ENCODE data around the gene RINL.

Gene RINL

GRCh38 chr19:38911388-38912001 lies 33.4 kb upstream of the RINL start:
- no peaks in the 10 kb centered on the region for H3K9me3 ChIP-seq (ENCODE audit: low read length)
- H3K36me3 ChIP-seq (ENCODE audit: insufficient read depth, low read length): peaks cover 25% of the 10 kb centered on the region
- no peaks in the 10 kb centered on the region for H3K4me1 ChIP-seq (ENCODE audit: insufficient read depth, low read length, severe bottlenecking)
- H3K27me3 ChIP-seq (ENCODE audit: insufficient read depth, low read length): no peaks in the 10 kb centered on the region
- no peaks in the 10 kb centered on the region for H4K20me1 ChIP-seq (ENCODE audit: insufficient read depth, low read length)
- no peak overlapping the region for H3K4me2 ChIP-seq (ENCODE audit: low read length)
- no peak for TF ChIP-seq CTCF (IDR thresholded peaks at IDR 0.05; ENCODE audit: low read length)
- TF ChIP-seq EZH2 (IDR thresholded peaks at IDR 0.05; ENCODE audit: borderline replicate concordance, low read length): no peak
- no peak overlapping the region for H3K4me3 ChIP-seq (ENCODE audit: low read depth, low read length, poor library complexity, severe bottlenecking)
- no peak overlapping the region for H3K9ac ChIP-seq (ENCODE audit: low read length)
- no peaks in the 10 kb centered on the region for H3F3A ChIP-seq (ENCODE audit: insufficient read depth, low read length)
- H3K27ac ChIP-seq (ENCODE audit: low read depth, low read length, poor library complexity, severe bottlenecking): no peak overlapping the region
- H3K79me2 ChIP-seq (ENCODE audit: insufficient read depth, low read length): no peaks in the 10 kb centered on the region
- no peak overlapping the region for H2AFZ ChIP-seq (ENCODE audit: low read length)
- no peaks in the 10 kb centered on the region for H3K9me2 ChIP-seq (ENCODE audit: low read depth, low read length)

- Histone ChIP-seq H3F3A (ENCODE audit: insufficient read depth, low read length) (no peaks in the 10 kb centered on the region), H3K4me1 (ENCODE audit: insufficient read depth, low read length, severe bottlenecking) (no peaks in the 10 kb centered on the region), H3K9ac (ENCODE audit: low read length) (no peak overlapping the region), H3K9me2 (ENCODE audit: low read depth, low read length) (no peaks in the 10 kb centered on the region), H3K27me3 (ENCODE audit: insufficient read depth, low read length) (no peaks in the 10 kb centered on the region), H3K79me2 (ENCODE audit: insufficient read depth, low read length) (no peaks in the 10 kb centered on the region), H2AFZ (ENCODE audit: low read length) (no peak overlapping the region), H3K9me3 (ENCODE audit: low read length) (no peaks in the 10 kb centered on the region), H3K4me3 (ENCODE audit: low read depth, low read length, poor library complexity, severe bottlenecking) (no peak overlapping the region), H3K4me2 (ENCODE audit: low read length) (no peak overlapping the region), H3K27ac (ENCODE audit: low read depth, low read length, poor library complexity, severe bottlenecking) (no peak overlapping the region), H4K20me1 (ENCODE audit: insufficient read depth, low read length) (no peaks in the 10 kb centered on the region), H3K36me3 (ENCODE audit: insufficient read depth, low read length) (peaks cover 31% of the 10 kb centered on the region)
- TF ChIP-seq CTCF (IDR thresholded peaks at IDR 0.05; ENCODE audit: low read length) (no peak), EZH2 (IDR thresholded peaks at IDR 0.05; ENCODE audit: borderline replicate concordance, low read length) (no peak)
Measured at GRCh38 chr19:38910488-38910887, 32.4 kb upstream of the RINL start.

- H3K9me2 ChIP-seq (ENCODE audit: low read depth, low read length): no peaks in the 10 kb centered on the region
- no peak overlapping the region for H3K9ac ChIP-seq (ENCODE audit: low read length)
- no peaks in the 10 kb centered on the region for H3F3A ChIP-seq (ENCODE audit: insufficient read depth, low read length)
- H3K9me3 ChIP-seq (ENCODE audit: low read length): no peaks in the 10 kb centered on the region
- no peak overlapping the region for H3K4me3 ChIP-seq (ENCODE audit: low read depth, low read length, poor library complexity, severe bottlenecking)
- H3K27ac ChIP-seq (ENCODE audit: low read depth, low read length, poor library complexity, severe bottlenecking): no peak overlapping the region
- peaks cover 45% of the 10 kb centered on the region for H3K36me3 ChIP-seq (ENCODE audit: insufficient read depth, low read length)
- H2AFZ ChIP-seq (ENCODE audit: low read length): no peak overlapping the region
- H3K27me3 ChIP-seq (ENCODE audit: insufficient read depth, low read length): no peaks in the 10 kb centered on the region
- no peak overlapping the region for H3K4me2 ChIP-seq (ENCODE audit: low read length)
- TF ChIP-seq EZH2 (IDR thresholded peaks at IDR 0.05; ENCODE audit: borderline replicate concordance, low read length): no peak
- TF ChIP-seq CTCF (IDR thresholded peaks at IDR 0.05; ENCODE audit: low read length): no peak
- no peaks in the 10 kb centered on the region for H3K4me1 ChIP-seq (ENCODE audit: insufficient read depth, low read length, severe bottlenecking)
- no peaks in the 10 kb centered on the region for H4K20me1 ChIP-seq (ENCODE audit: insufficient read depth, low read length)
- H3K79me2 ChIP-seq (ENCODE audit: insufficient read depth, low read length): no peaks in the 10 kb centered on the region
Measured at GRCh38 chr19:38908911-38909310, 30.8 kb upstream of the RINL start.

All from OCI-LY1 (cell line).